Cardiac muscle cell (in vitro differentiated cells and primary cell): ENCODE results near the gene EDDM3A. TPM values are rescaled to one million over a fixed set of nuclear protein-coding genes. Genes with fewer than 3 reads are reported as not detected.

ENCODE experiments used
- DNase-seq, 2 donors: peaks; one replicate each; pipeline versions ENCODE4 v3.0.0 to v3.0.0-alpha.2; 2010 to 2017; ENCODE audit warnings: low read depth in 1 of 2, low spot score in 1 of 2
- H3K27ac ChIP-seq: fragments of 200-600 bp; sonication (generic); 2 replicates; pipeline ENCODE4 v1.5.1; 2016
- H3K27me3 ChIP-seq: fragments of 200-600 bp; sonication (generic); 2 replicates; pipeline ENCODE4 v1.6.0; 2016; ENCODE audit warnings: control low read depth
- H3K36me3 ChIP-seq: fragments of 200-600 bp; sonication (generic); 2 replicates; pipeline ENCODE4 v1.5.1; 2016; ENCODE audit warnings: control low read depth
- H3K4me1 ChIP-seq: fragments of 200-600 bp; sonication (generic); 2 replicates; pipeline ENCODE4 v1.8.1; 2017; ENCODE audit warnings: low read depth, mild to moderate bottlenecking, mixed run types
- H3K4me3 ChIP-seq: fragments of 200-600 bp; sonication (generic); 2 replicates; pipeline ENCODE4 v1.5.1; 2016; ENCODE audit warnings: mild to moderate bottlenecking
- H3K9me3 ChIP-seq: fragments of 200-600 bp; sonication (generic); 2 replicates; pipeline ENCODE4 v1.5.1; 2017; ENCODE audit warnings: low read depth, mild to moderate bottlenecking, control low read depth
- polyA plus RNA-seq: library from polyadenylated mRNA; unstranded; fragments of >200 nt; fragmentation: Nextera tagmentation; extraction: Ambion mirVana; gene quantifications from 2 replicates; pipeline ENCODE4 v1.2.1, GENCODE V29; 2016
- total RNA-seq: library from RNA; depleted of rRNA; stranded (reverse); fragments of >200 nt; gene quantifications from 2 replicates; pipeline ENCODE4 v1.2.3, GENCODE V29; 2016
- TF ChIP-seq, protein P1 (sequence below): IDR thresholded peaks from 2 replicates; pipeline ENCODE4 v1.5.1; 2012; ENCODE audit warnings: low read depth, mild to moderate bottlenecking, low read length

The EDDM3A gene
- total and polyA plus RNA-seq, 2 experiments from 2014 or later = 0.15 TPM; not detected in 1

- TF ChIP-seq, protein P1, sequence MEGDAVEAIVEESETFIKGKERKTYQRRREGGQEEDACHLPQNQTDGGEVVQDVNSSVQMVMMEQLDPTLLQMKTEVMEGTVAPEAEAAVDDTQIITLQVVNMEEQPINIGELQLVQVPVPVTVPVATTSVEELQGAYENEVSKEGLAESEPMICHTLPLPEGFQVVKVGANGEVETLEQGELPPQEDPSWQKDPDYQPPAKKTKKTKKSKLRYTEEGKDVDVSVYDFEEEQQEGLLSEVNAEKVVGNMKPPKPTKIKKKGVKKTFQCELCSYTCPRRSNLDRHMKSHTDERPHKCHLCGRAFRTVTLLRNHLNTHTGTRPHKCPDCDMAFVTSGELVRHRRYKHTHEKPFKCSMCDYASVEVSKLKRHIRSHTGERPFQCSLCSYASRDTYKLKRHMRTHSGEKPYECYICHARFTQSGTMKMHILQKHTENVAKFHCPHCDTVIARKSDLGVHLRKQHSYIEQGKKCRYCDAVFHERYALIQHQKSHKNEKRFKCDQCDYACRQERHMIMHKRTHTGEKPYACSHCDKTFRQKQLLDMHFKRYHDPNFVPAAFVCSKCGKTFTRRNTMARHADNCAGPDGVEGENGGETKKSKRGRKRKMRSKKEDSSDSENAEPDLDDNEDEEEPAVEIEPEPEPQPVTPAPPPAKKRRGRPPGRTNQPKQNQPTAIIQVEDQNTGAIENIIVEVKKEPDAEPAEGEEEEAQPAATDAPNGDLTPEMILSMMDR = no peak
- Histone ChIP-seq H3K27me3 (no peaks in the 10 kb centered on the region), H3K4me1 (no peaks in the 10 kb centered on the region), H3K36me3 (no peaks in the 10 kb centered on the region), H3K27ac (no peak overlapping the region), H3K9me3 (no peaks in the 10 kb centered on the region), H3K4me3 (no peak overlapping the region)
- DNase-seq = no peak
Observed at GRCh38 chr14:20748439-20748838, 2.8 kb downstream of the EDDM3A start.

- H3K4me3 ChIP-seq = no peak overlapping the region
- H3K4me1 ChIP-seq = no peaks in the 10 kb centered on the region
- no peaks in the 10 kb centered on the region for H3K36me3 ChIP-seq
- no peak for DNase-seq
- H3K9me3 ChIP-seq = no peaks in the 10 kb centered on the region
- no peak overlapping the region for H3K27ac ChIP-seq
- H3K27me3 ChIP-seq = no peaks in the 10 kb centered on the region
- TF ChIP-seq, protein P1 = no peak
Observed at GRCh38 chr14:20750194-20750593, 4.5 kb downstream of the EDDM3A start.

GRCh38 chr14:20751963-20752562 is 6.4 kb downstream of the EDDM3A start:
- no peak overlapping the region for H3K27ac ChIP-seq

GRCh38 chr14:20754308-20754707 is 8.6 kb downstream of the EDDM3A start:
- Histone ChIP-seq H3K9me3 (no peaks in the 10 kb centered on the region), H3K27ac (no peak overlapping the region), H3K4me3 (no peak overlapping the region), H3K4me1 (no peaks in the 10 kb centered on the region), H3K36me3 (no peaks in the 10 kb centered on the region), H3K27me3 (no peaks in the 10 kb centered on the region)
- TF ChIP-seq, protein P1 = no peak
- no peak for DNase-seq

More at GRCh38 chr14:20751963-20752562, 6.4 kb downstream of the EDDM3A start:
- Histone ChIP-seq H3K36me3 (no peaks in the 10 kb centered on the region), H3K4me3 (no peak overlapping the region), H3K27me3 (no peaks in the 10 kb centered on the region), H3K4me1 (no peaks in the 10 kb centered on the region), H3K9me3 (no peaks in the 10 kb centered on the region)
- TF ChIP-seq, protein P1 = no peak
- DNase-seq = no peak

DNA sequence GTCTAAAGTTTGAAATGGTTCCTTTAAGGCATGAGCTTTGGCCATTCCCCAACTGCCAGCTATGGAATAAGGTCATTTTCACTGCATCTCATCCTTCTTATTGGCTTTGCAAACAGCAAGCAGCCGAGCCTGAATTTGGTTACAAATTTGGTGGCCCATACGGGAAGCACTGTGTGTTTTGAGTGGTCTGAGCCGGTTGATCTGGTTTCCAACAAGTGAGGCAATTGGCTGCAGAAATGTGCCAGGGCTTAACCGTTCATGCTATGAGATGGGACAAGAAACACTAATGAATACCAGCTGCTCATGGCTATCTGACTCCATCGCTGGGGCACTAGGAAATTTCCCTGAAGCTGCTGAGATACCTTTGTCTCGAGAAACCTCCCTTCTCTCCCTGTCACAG is 9.3 kb downstream of the EDDM3A start:
- TF ChIP-seq, protein P1 = no peak
- Histone ChIP-seq H3K4me1 (no peaks in the 10 kb centered on the region), H3K9me3 (no peaks in the 10 kb centered on the region)

More for the DNA sequence above, 9.3 kb downstream of the EDDM3A start:
- DNase-seq = no peak
- no peak overlapping the region for H3K27ac ChIP-seq
- no peaks in the 10 kb centered on the region for H3K36me3 ChIP-seq
- no peaks in the 10 kb centered on the region for H3K27me3 ChIP-seq
- no peak overlapping the region for H3K4me3 ChIP-seq
